ENCODE data around the gene HIVEP3. TPM values are rescaled to one million over a fixed set of nuclear protein-coding genes. Genes with fewer than 3 reads are reported as not detected.
A peak's percentile ranks its signal among the peaks of the same experiment; 100 is the strongest.

The HIVEP3 gene
- total and polyA plus RNA-seq, 4 donors, result 7.0 to 14.7 (median 8.8) TPM

GRCh38 chr1:41649396-41650027, 269.2 kb downstream of the HIVEP3 start:
- Histone ChIP-seq H3K27ac (ENCODE audit: low read depth in 1 of 2, low read length in 1 of 2) (no peak overlapping the region), H3K9me3 (ENCODE audit: control insufficient read depth in 4 of 4, insufficient read depth in 3 of 4, low read length in 3 of 4) (no peaks in the 10 kb centered on the region), H3K4me3 (no peak overlapping the region), H3K27me3 (ENCODE audit: control insufficient read depth in 3 of 3, insufficient read depth in 3 of 3, low read length in 2 of 3) (peaks cover 0 to 3% (median 0%) of the 10 kb centered on the region in 3 donors), H3K9ac (ENCODE audit: insufficient read depth in 1 of 2, low read length in 2 of 2) (no peak overlapping the region), H3K4me1 (ENCODE audit: control insufficient read depth in 5 of 5, insufficient read depth in 5 of 5, low read length in 5 of 5) (peaks cover 0 to 11% (median 5%) of the 10 kb centered on the region in 5 donors), H3K36me3 (ENCODE audit: control insufficient read depth in 4 of 4, insufficient read depth in 4 of 4, low read length in 4 of 4) (no peaks in the 10 kb centered on the region)
- peak in 1 of 3 donors; percentile 16 for DNase-seq
- 61 to 79% methylated on average over 9 of the region's 9 CpGs for WGBS, 2 donors
- ATAC-seq (ENCODE audit: insufficient read depth, low FRiP score), result no peak
- TF ChIP-seq, protein P1, sequence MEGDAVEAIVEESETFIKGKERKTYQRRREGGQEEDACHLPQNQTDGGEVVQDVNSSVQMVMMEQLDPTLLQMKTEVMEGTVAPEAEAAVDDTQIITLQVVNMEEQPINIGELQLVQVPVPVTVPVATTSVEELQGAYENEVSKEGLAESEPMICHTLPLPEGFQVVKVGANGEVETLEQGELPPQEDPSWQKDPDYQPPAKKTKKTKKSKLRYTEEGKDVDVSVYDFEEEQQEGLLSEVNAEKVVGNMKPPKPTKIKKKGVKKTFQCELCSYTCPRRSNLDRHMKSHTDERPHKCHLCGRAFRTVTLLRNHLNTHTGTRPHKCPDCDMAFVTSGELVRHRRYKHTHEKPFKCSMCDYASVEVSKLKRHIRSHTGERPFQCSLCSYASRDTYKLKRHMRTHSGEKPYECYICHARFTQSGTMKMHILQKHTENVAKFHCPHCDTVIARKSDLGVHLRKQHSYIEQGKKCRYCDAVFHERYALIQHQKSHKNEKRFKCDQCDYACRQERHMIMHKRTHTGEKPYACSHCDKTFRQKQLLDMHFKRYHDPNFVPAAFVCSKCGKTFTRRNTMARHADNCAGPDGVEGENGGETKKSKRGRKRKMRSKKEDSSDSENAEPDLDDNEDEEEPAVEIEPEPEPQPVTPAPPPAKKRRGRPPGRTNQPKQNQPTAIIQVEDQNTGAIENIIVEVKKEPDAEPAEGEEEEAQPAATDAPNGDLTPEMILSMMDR (IDR thresholded peaks at IDR 0.05; ENCODE audit: control extremely low read depth, extremely low read depth), result no peak

GRCh38 chr1:41648844-41649243, 269.9 kb downstream of the HIVEP3 start:
- 89 to 97% methylated on average over 6 of the region's 6 CpGs for WGBS, 2 donors

GRCh38 chr1:41648230-41648629, 270.5 kb downstream of the HIVEP3 start:
- TF ChIP-seq, protein P1 (IDR thresholded peaks at IDR 0.05; ENCODE audit: control extremely low read depth, extremely low read depth), result no peak
- Histone ChIP-seq H3K4me3 (no peak overlapping the region), H3K9ac (ENCODE audit: insufficient read depth in 1 of 2, low read length in 2 of 2) (no peak overlapping the region), H3K27me3 (ENCODE audit: control insufficient read depth in 3 of 3, insufficient read depth in 3 of 3, low read length in 2 of 3) (no peaks in the 10 kb centered on the region), H3K9me3 (ENCODE audit: control insufficient read depth in 4 of 4, insufficient read depth in 3 of 4, low read length in 3 of 4) (no peaks in the 10 kb centered on the region), H3K27ac (ENCODE audit: low read depth in 1 of 2, low read length in 1 of 2) (no peak overlapping the region), H3K36me3 (ENCODE audit: control insufficient read depth in 4 of 4, insufficient read depth in 4 of 4, low read length in 4 of 4) (no peaks in the 10 kb centered on the region), H3K4me1 (ENCODE audit: control insufficient read depth in 5 of 5, insufficient read depth in 5 of 5, low read length in 5 of 5) (peaks cover 0 to 11% (median 5%) of the 10 kb centered on the region in 5 donors)
- ATAC-seq (ENCODE audit: insufficient read depth, low FRiP score) (no peak), DNase-seq (no peak)
- WGBS, 2 donors, result 88 to 97% methylated on average over 5 of the region's 5 CpGs

More at GRCh38 chr1:41648844-41649243, 269.9 kb downstream of the HIVEP3 start:
- no peak overlapping the region for H3K9ac ChIP-seq (ENCODE audit: insufficient read depth in 1 of 2, low read length in 2 of 2)
- TF ChIP-seq, protein P1 (IDR thresholded peaks at IDR 0.05; ENCODE audit: control extremely low read depth, extremely low read depth), result no peak
- H3K9me3 ChIP-seq (ENCODE audit: control insufficient read depth in 4 of 4, insufficient read depth in 3 of 4, low read length in 3 of 4), result no peaks in the 10 kb centered on the region
- no peak for ATAC-seq (ENCODE audit: insufficient read depth, low FRiP score)
- H3K27me3 ChIP-seq (ENCODE audit: control insufficient read depth in 3 of 3, insufficient read depth in 3 of 3, low read length in 2 of 3), result no peaks in the 10 kb centered on the region
- H3K4me3 ChIP-seq, result no peak overlapping the region
- peaks cover 0 to 11% (median 5%) of the 10 kb centered on the region in 5 donors for H3K4me1 ChIP-seq (ENCODE audit: control insufficient read depth in 5 of 5, insufficient read depth in 5 of 5, low read length in 5 of 5)
- DNase-seq, result no peak
- no peaks in the 10 kb centered on the region for H3K36me3 ChIP-seq (ENCODE audit: control insufficient read depth in 4 of 4, insufficient read depth in 4 of 4, low read length in 4 of 4)
- no peak overlapping the region for H3K27ac ChIP-seq (ENCODE audit: low read depth in 1 of 2, low read length in 1 of 2)
